Globus pallidus (tissue), 1 donor: Measurements from ENCODE around the gene GNG7.
A peak's percentile ranks its signal among the peaks of the same experiment; 100 is the strongest.
"Not testable (repeated sequence)": the region's sequence is repeated elsewhere in the genome, so short reads cannot be mapped to it uniquely, and the experiment has no call there.

Experiments used
- DNase-seq: peaks from one replicate; pipeline ENCODE4 v3.0.0-alpha.2; 2015; ENCODE audit warnings: low spot score

The GNG7 gene

GRCh38 chr19:2713170-2713569, 10.7 kb upstream of the GNG7 start:
- not testable (repeated sequence) for DNase-seq

DNA sequence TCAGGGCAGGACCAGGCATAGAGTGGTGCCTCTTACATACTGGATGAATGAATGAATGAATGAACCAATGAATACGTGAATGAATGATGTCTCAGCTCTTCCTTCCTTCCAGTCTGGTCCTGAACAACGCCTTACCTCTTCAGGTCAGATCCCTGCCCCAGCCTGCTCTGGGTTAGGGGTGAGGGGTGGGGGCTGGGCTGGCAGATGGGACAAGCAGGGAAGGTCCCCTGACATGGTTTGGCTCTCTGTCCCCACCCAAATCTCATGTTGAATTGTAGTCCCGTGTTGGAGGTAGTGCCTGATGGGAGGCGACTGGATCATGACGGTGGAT, 9.3 kb upstream of the GNG7 start:
- DNase-seq = no peak

DNA sequence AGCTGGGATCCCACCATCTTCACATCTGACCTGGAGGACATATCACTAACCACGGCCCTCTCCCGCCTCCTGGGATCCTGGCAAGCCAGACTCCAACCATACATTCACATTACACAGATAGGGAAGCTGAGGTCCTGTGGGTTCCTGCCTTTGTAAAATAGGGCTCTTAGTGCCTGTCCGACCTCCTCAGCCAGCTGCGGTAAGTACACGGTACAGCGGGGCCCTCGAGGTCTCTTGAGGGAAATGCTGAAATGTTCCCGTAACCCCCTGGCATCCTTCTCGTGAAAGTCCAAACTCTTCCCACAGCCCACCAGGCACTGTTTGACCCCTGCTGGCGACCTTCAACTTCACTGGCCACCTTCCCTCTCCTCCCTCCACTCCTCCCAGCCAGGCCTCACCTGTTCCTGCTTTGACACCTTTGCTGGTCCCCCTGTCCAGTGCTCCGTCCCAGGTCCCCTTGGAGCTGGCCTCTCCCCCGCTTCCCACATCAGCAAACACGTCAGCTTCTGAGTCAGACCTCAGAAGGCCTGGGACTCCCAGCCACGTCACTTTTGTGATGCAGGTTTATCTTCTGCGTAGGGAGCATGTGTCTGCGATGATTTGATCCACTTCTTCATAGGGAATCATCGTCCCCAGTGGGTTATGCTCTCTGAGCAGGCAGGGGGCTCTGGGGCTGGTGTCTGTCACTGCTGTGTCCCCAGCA, 8.8 kb upstream of the GNG7 start:
- DNase-seq = no peak

- no peak for DNase-seq
Measured at GRCh38 chr19:2706251-2706650, 3.8 kb upstream of the GNG7 start.

DNA sequence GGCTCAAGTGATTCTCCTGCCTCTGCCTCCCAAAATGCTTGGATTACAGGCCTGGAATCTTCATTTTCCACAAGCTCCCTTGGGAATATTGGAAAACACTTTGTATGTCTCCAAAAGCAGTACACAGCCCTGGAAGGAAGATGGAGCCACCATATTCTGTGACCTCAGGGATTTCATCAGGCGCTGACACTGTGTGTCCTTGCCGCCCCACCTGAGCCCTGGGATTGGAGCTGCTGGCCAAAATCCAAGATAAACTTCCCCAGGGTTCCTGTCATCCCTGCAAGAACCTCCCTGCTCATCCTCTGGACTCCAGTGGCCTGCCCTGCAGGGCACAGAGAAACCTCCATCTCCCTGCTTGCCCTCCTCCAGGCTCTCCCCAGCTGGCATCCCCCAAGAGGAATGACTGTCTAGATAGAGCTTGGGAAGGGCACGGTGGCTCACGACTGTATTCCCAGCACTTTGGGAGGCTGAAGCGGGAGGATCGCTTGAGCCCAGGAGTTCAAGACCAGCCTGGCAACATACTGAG, 1.3 kb upstream of the GNG7 start:
- no peak for DNase-seq

- DNase-seq = no peak
Measured at GRCh38 chr19:2703077-2703437, 563 bp upstream of the GNG7 start.

GRCh38 chr19:2701361-2702169, 929 bp downstream of the GNG7 start:
- no peak for DNase-seq

- peak; percentile 34 for DNase-seq
Measured at GRCh38 chr19:2700660-2701360, 1.7 kb downstream of the GNG7 start.

GRCh38 chr19:2699413-2700140, 2.9 kb downstream of the GNG7 start:
- no peak for DNase-seq

GRCh38 chr19:2694196-2694595, 8.3 kb downstream of the GNG7 start:
- DNase-seq = peak; percentile 70

DNA sequence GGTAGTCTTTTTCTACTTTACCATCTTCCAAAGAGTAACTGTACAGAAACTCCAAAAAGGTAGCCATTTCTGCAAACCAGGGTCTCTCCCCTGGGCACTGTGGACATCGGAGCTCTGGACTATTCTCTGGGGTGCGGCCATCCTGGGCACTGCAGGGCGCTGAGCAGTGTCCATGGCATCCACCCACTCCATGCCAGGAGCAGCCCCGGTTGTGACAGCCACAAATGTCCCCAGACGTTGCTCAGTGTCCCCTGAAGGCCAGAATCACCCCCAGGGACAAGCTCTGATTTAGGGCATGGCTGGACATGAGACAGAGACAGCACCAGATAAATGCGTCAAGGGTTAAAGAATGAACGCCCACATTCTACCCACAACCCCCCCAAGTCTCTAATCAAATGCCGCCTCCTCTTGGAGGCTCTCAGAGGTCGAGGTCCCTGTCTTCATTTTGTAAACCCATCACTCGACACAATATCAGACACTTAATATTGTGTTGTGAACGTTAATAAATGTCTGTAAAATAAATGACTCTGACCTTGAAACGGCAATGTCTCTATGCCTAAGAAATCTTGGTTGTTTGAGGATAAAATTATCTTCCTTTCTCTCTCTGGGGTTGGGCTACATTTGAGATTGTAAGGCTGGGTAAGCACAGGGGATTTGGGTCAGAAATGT, 8.9 kb downstream of the GNG7 start:
- DNase-seq = no peak

GRCh38 chr19:2691951-2692350, 10.5 kb downstream of the GNG7 start:
- peak; percentile 95 for DNase-seq

- DNase-seq = no peak
Measured at GRCh38 chr19:2690856-2691255, 11.6 kb downstream of the GNG7 start.

- DNase-seq = no peak
Measured at GRCh38 chr19:2686360-2686759, 16.1 kb downstream of the GNG7 start.

DNA sequence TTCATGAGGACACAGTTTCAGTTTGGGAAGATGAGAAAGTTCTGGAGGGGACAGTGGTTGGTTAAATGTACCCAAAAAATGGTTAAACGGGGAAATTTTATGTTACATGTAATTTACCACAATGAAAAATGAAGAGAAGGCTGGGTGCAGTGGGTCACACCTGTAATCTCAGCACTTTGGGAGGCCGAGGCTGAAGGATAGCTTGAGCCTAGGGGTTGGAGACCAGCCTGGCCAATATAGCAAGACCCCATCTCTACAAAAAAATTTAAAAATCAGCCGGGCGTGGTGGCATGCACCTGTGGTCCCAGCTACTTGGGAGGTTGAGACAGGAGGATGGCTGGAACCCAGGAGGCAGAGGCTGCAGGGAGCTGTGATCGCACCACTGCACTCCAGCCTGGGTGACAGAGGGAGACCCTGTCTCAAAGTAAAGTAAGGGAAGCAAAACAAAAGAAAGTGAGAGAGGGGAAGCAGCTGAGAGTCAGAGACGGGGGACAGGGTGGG, 17.2 kb downstream of the GNG7 start:
- no peak for DNase-seq

- no peak for DNase-seq
Measured at GRCh38 chr19:2683430-2684003, 19.0 kb downstream of the GNG7 start.

DNA sequence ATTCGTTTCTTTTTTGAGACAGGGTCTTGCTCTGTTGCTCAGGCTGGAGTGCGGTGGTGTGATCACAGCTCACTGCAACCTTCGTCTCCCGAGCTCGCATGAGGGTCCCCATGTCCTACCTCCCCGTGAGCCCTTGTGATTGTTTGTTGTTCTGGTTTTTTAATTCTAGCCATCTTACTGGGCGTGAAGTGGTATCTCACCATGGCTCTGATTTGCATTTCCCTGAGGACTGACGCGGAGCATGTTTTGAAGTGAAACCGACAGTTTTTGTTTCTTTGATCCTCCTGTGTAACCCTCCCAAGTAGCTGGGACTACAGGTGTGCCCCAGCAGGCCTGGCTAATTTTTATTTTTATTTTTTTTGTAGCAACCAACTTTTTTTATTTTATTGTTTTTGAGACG, 21.7 kb downstream of the GNG7 start:
- DNase-seq = no peak

- DNase-seq = no peak
Measured at GRCh38 chr19:2679439-2679838, 23.1 kb downstream of the GNG7 start.

DNA sequence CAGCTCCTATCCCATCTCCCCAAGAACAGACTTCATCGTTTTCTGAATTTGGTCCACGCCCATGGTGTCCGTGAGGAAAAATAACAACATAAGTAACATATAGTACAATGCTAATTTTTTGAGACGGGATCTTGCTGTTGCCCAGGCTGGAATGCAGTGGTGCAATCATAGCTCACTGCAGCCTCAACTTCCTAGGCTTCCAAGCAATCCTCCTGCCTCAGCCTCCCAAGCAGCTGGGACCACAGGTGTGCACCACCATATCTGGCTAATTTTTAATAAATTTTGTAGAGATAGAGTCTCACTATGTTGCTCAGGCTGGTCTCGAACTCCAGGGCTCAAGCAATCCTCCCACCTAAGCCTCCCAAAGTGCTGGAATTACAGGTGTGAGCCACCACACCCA, 23.5 kb downstream of the GNG7 start:
- DNase-seq = not testable (repeated sequence)

DNA sequence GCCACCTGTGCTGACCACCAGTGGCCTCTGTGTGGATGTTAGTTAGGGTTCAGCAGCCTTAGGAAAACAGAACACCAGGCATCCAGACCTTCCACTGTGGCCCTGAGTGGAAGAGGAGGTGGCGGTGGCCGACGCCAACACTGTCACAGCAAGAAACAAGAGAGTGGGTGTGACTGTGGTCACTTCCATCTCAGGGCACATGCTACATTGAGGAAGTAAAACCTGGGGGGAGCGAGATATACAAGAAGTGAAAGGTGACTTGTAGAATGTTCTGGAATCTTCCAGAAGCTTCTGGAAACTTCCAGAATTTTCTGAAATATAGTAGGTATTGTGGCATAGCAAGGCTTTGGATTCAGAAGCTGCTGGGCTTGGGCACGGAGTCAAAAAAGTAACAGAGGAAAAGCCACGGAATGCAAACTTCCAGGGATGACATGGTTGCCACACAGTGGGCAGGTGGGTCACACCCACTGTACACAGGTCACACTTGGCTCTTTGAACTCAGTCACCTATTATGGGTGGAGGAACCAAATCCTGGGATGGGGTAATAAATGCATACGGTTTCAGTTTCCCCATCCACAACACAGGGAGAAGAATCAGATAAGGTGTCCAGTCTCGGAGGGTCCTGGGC, 24.3 kb downstream of the GNG7 start:
- DNase-seq = no peak

GRCh38 chr19:2676823-2677222, 25.7 kb downstream of the GNG7 start:
- DNase-seq = no peak
